ENCODE results near the gene SETD9.

The SETD9 gene

DNA sequence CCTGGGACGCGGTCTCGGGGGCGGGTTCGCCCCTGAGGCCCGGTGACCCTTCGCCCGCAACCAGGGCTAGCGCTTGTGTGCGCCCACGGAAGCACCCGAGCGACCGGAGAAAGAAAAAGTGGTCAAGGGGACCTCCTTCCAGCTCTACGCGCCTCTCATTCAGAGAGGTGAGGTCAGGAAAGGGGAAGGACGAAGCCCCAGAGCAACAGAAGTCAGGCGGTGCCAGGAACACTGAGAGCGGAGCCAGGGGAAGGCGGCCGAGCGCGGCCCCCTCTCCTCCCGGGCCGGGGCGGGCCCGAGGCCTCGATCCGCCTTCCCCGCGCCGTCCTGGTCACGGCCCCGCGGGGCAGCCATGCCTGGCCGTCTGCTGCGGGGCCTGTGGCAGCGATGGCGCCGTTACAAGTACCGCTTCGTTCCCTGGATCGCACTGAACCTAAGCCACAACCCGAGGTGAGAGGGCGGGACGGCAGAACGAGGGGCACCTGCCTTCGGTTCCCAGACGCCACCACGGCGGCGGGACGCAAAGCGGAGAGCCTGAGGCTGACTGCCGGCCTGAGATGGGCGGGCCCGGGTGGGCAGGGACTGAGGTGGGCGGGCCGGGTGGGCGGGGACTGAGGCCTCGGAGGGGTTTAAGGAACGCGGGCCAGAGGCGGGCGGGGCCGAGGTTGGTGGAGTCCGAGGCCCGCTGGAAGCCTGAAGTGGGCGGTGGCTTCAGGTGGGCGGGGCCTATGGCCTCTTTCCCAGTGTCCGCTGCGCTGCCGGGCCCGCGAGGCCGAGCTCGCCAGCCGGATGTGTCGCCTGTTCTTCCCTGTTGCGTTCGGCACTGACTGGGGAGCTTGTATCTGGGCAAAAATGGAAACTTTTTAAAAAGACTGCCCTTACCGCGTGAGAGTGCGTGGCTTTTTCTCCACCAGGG lies at the start of gene SETD9:
Gene SETD9, plus strand, starts transcription at position 303 of the 916 bp plus-strand sequence. Its CDS starts 50 bp downstream, at position 353.
- peak; percentile 84 for DNase-seq (ENCODE audit: low read depth)

- no peak for DNase-seq (ENCODE audit: low read depth)
Observed at GRCh38 chr5:56861893-56862485, 47.4 kb upstream of the SETD9 start.

GRCh38 chr5:56862909-56863308 lies 46.5 kb upstream of the SETD9 start:
- no peak for DNase-seq (ENCODE audit: low read depth)

DNA sequence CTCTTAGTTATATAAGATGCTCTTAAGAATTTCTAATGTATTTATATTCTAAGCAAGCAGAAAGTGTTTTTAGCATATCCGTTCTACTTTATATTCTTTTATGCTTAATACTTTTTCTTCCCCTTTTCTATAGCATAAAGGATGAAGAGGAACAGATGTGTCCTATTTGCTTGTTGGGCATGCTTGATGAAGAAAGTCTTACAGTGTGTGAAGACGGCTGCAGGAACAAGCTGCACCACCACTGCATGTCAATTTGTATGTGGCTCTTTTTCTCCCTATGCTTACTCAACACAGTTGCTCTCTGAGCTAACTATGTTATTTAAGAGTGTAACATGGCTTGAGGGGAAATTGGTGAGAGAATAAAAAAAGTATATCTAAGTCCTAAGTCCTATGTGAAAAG lies 37.6 kb upstream of the SETD9 start:
- no peak for DNase-seq (ENCODE audit: low read depth)

- no peak for DNase-seq (ENCODE audit: low read depth)
Observed at GRCh38 chr5:56873056-56873455, 36.3 kb upstream of the SETD9 start.

DNA sequence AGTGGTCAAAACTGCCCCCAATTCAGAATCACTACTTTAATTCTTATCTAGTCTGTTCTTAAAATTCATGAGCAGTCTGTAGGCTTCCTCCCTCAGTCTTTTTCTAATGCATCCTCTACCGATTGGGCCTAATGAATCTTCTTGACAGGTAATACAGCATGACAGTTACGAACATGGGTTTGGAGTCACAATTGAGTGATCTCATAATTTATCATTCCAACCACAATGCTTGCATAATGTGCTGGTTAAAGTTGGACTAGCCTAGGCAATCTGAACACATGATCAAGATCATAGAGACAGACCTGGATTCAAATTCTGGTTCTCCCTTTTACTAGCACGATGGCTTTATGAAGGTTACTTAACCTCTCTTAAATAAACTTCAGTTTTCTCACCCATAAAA lies 33.1 kb upstream of the SETD9 start:
- no peak for DNase-seq (ENCODE audit: low read depth)

- no peak for DNase-seq (ENCODE audit: low read depth)
Observed at GRCh38 chr5:56881571-56881970, 27.8 kb upstream of the SETD9 start.

GRCh38 chr5:56893251-56893951 lies 16.0 kb upstream of the SETD9 start:
- DNase-seq (ENCODE audit: low read depth): no peak

GRCh38 chr5:56896763-56897162 lies 12.6 kb upstream of the SETD9 start:
- no peak for DNase-seq (ENCODE audit: low read depth)

- DNase-seq (ENCODE audit: low read depth): no peak
Observed at GRCh38 chr5:56898213-56898612, 11.2 kb upstream of the SETD9 start.

- DNase-seq (ENCODE audit: low read depth): no peak
Observed at GRCh38 chr5:56900395-56900794, 9.0 kb upstream of the SETD9 start.

DNA sequence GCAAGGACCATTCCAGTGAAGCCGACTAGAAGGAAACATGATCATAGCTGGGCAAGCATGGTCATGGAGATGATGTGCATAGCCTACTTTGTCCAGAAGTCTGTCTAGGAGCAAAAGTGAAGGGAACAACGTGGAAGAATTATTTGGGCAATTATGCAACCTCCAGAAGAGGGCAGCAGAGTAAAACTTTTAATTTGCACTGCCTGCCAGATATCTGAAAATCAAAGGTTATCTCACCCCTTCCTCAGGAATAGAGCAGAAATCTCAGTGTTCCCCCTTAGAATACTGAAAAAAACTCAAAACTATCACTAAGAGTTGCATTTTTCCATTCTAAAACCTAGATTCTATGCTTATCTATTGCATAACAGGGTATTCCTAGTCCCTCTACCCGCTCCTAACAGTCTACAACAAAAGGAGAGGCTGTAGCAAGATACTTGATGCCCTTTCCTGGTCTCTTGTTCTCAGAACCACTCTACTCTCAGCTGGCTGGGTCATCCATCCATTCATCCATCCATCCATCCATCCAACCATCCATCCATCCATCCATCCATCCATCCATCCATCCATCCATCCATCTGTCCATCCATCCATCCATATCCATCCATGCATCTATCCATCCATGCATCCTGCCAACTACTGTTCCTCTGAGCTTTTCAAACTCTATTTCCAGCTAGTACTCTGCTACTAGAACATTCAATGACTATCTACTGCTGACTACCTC lies 8.4 kb upstream of the SETD9 start:
- DNase-seq (ENCODE audit: low read depth): no peak

DNA sequence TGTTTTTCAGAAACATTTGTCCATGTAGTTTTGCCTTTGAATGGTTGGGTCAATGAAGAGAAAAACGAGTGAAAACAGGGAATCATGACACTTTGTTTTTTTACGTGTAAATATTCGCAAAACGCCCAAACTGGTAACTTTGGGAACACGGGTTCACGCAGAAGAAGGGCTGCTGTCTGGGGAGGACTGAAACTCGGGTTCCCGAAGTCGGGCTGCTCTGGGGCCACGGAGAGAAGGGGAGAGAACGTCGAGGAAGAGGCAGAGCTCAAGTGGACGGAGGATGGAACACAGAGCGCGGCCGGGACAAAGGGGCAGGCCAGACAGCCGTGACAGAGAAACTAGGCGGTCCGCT lies 478 bp upstream of the SETD9 start:
- DNase-seq (ENCODE audit: low read depth): peak; percentile 1

GRCh38 chr5:56910210-56910965 lies 992 bp downstream of the SETD9 start:
- DNase-seq (ENCODE audit: low read depth): peak; percentile 36

DNA sequence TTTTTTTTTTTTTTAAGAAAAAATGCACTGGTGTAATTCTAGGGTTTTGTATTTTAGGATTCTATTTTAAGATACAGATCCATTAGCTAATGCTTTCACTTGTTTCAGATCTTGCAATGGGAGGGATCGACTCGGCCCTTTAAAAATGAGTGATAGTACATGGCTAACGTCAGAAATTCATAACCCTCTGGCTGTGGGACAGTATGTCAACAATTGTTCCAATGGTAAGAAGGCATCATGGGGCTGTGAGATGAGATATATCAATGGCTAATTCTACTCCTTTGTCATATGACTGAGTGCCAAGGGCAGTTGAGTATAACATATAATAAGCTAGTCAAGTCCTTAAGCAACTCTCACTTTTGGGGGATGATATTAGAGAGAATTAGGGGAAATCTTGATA lies 4.4 kb downstream of the SETD9 start:
- no peak for DNase-seq (ENCODE audit: low read depth)

DNA sequence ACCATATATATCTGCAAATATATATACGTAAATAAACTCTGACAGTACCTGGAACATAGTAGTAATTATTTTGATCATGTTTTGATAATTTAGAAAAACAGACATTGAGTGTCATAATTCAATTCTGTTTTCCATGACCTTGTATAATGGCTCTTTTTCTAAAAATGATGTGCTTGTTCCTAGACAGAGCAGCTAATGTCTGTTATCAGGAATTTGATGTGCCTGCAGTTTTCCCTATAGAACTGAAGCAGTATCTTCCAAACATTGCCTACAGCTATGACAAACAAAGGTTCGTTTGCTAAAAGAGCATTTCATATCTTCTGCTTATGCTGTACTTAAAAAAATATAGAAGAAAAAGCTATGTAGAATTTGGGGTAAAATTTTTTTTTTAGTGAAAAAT lies 5.3 kb downstream of the SETD9 start:
- no peak for DNase-seq (ENCODE audit: low read depth)

- DNase-seq (ENCODE audit: low read depth): no peak
Observed at GRCh38 chr5:56917534-56917933, 8.1 kb downstream of the SETD9 start.

DNA sequence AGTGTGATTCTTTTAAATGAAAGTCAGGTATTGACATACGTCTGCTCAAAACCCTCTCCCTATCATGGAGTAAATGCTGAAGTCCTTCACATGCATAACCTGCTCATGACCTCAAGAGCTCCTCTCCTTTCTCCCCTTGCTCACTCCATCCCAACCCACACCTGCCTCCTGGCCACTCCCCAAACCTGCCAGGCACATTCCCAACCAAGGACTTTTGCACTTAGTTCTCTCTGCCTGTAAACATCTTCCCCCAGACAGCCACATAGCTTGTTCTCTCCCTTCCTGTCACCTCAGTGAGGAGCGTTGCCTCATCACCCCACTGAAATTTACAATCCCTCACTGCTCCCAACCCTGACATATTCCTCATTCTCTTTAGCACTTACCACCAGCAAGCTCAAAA lies 8.7 kb downstream of the SETD9 start:
- DNase-seq (ENCODE audit: low read depth): no peak

- no peak for DNase-seq (ENCODE audit: low read depth)
Observed at GRCh38 chr5:56919942-56920662, 10.7 kb downstream of the SETD9 start.

DNA sequence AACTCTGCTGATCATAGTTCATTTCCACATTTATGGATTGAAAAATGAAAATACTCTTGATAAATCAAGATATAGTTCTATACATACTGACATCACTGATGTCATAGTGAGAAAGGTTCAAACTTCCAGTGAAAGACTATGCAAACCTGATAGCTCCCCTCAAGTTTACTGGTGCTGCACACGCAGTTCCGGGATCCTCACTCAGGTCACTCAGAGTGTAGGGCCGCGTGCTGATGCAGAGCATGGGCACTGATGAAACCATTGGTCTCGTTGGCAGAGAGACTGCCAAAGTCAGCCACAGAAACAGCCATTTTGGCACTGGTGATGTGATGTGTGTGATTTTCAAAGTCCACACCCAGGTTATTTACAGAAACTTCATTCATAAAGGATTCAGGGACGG lies 13.5 kb downstream of the SETD9 start:
- no peak for DNase-seq (ENCODE audit: low read depth)

- no peak for DNase-seq (ENCODE audit: low read depth)
Observed at GRCh38 chr5:56934325-56934724, 24.9 kb downstream of the SETD9 start.
